Peyer's patch (tissue), 4 donors: ENCODE results near the gene PSIP1. TPM values are rescaled to one million over a fixed set of nuclear protein-coding genes. Genes with fewer than 3 reads are reported as not detected.
A peak's percentile ranks its signal among the peaks of the same experiment; 100 is the strongest.

Source experiments
- DNase-seq, 3 donors: peaks; one replicate each; pipeline ENCODE4 v3.0.0-alpha.2; 2017 to 2019
- H3K27ac ChIP-seq, 4 donors: fragments of 200-600 bp; sonication (generic); one replicate each; pipeline ENCODE4 v1.5.1; 2016 to 2019
- H3K27me3 ChIP-seq, 2 donors: fragments of 200-600 bp; sonication (generic); one replicate each; pipeline ENCODE4 v1.5.1; 2019
- H3K36me3 ChIP-seq, 3 donors: fragments of 200-600 bp; sonication (generic); one replicate each; pipeline ENCODE4 v1.5.1; 2016 to 2019
- H3K4me1 ChIP-seq, 4 donors: fragments of 200-600 bp; sonication (generic); one replicate each; pipeline ENCODE4 v1.5.1; 2016 to 2019
- H3K4me3 ChIP-seq, 4 donors: fragments of 200-600 bp; sonication (generic); 1 replicate in 3 of 4; 2 replicates in 1 of 4; pipeline ENCODE4 v1.5.1; 2016 to 2019; ENCODE audit warnings: mild to moderate bottlenecking in 1 of 4
- H3K9me3 ChIP-seq, 4 donors: fragments of 200-600 bp; sonication (generic); one replicate each; pipeline ENCODE4 v1.5.1; 2016 to 2019; ENCODE audit warnings: mild to moderate bottlenecking in 1 of 4
- CTCF ChIP-seq, 6 experiments: fragments of 450-650 bp in 4 of 6; fragments of 200-600 bp in 2 of 6; sonication (generic) in 1 of 6; IDR thresholded peaks; one replicate each; pipeline ENCODE4 v1.5.1; 2017 to 2019; ENCODE audit warnings: antibody characterized with exemption in 6 of 6, mild to moderate bottlenecking in 3 of 6, moderate library complexity in 1 of 6
- POLR2A ChIP-seq, 2 donors: fragments of 450-650 bp; IDR thresholded peaks; one replicate each; pipeline ENCODE4 v1.5.1; 2017; ENCODE audit warnings: antibody characterized with exemption in 2 of 2, mild to moderate bottlenecking in 2 of 2, moderate library complexity in 2 of 2
- small RNA-seq, 2 donors: library from RNA; depleted of rRNA; stranded (forward); fragments of <200 nt; gene quantifications; one replicate each; pipeline ENCODE3, GENCODE V24; 2016
- total RNA-seq, 4 donors: library from RNA; depleted of rRNA; stranded (reverse); fragments of >200 nt; gene quantifications; one replicate each; pipeline ENCODE4 v1.1.0, GENCODE V29; 2016

PSIP1 gene
- total RNA-seq, 4 donors from 2014 or later: 20.2 to 71.0 (median 25.7) TPM

GRCh38 chr9:15417626-15418025 is 93.1 kb downstream of the PSIP1 start:
- no peak for DNase-seq
- H3K9me3 ChIP-seq: no peaks in the 10 kb centered on the region
- TF ChIP-seq POLR2A (IDR thresholded peaks at IDR 0.05) (no peak), CTCF (IDR thresholded peaks at IDR 0.05) (no peak)
- peaks cover 0 to 9% (median 0%) of the 10 kb centered on the region in 4 donors for H3K4me1 ChIP-seq
- H3K4me3 ChIP-seq: no peak overlapping the region
- H3K27me3 ChIP-seq: no peaks in the 10 kb centered on the region
- H3K36me3 ChIP-seq: no peaks in the 10 kb centered on the region
- no peak overlapping the region for H3K27ac ChIP-seq

GRCh38 chr9:15416880-15417279 is 93.9 kb downstream of the PSIP1 start:
- Histone ChIP-seq H3K36me3 (no peaks in the 10 kb centered on the region), H3K4me3 (no peak overlapping the region), H3K4me1 (peaks cover 0 to 8% (median 0%) of the 10 kb centered on the region in 4 donors), H3K27ac (no peak overlapping the region), H3K27me3 (no peaks in the 10 kb centered on the region), H3K9me3 (no peaks in the 10 kb centered on the region)
- peak in 2 of 3 donors; percentile 27 to 76 for DNase-seq
- TF ChIP-seq POLR2A (IDR thresholded peaks at IDR 0.05): no peak
- peak in 5 of 6 experiments; percentile 5 to 70 (median 59) for TF ChIP-seq CTCF (IDR thresholded peaks at IDR 0.05)

Small RNA genes within 50 kb of the gene (small RNA-seq; reads per million reads assigned to genes)
- gene AL513423.1 (0 reads per million in 2 donors), gene RN7SL98P (0 reads per million in 2 donors), gene RNU6-246P (0 reads per million in 2 donors), gene RNU6-319P (0 reads per million in 2 donors)

Other genes with a start within 250 kb of the PSIP1 start
- gene TTC39B, start 203.8 kb downstream of the PSIP1 start, total RNA-seq: 10 to 100 TPM; 17.3 to 44.1 (median 33.1) TPM
- 10 to 100 TPM; 42.9 to 72.2 (median 61.3) TPM for gene SNAPC3, start 88.1 kb downstream of the PSIP1 start, total RNA-seq
- 1 to 10 TPM; 3.2 to 8.3 (median 4.5) TPM for gene CCDC171, start 42.1 kb upstream of the PSIP1 start, total RNA-seq